ENCODE data around the gene KLHDC7A.

Gene KLHDC7A

DNA sequence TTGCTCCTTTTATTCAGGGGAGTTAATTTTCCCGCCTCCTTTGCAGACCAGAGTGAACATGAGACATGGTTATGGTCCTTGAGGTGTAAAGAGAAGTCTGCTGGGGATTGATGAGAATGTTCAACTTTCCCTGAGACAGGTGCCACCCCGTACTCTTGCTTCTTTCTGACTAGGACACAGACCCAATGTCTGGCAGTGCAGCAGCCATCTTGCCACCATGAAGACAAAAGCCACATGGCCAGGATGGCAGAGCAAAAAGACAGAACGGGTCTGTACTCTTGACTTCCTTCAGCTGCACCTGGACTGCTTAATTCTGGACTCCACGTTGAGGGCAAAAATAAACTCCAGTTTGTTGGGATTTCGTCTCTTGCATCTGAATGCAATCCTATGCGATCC lies 54.1 kb downstream of the KLHDC7A start:
- Mint-ChIP-seq H3K36me3 (ENCODE audit: low read depth) (no peaks in the 10 kb centered on the region), H3K27ac (no peak overlapping the region), H3K27me3 (peaks cover 13% of the 10 kb centered on the region), H3K9me3 (no peaks in the 10 kb centered on the region), H3K4me3 (no peak overlapping the region), H3K4me1 (ENCODE audit: low read depth) (no peaks in the 10 kb centered on the region)

Measured in stimulated activated naive CD8-positive, alpha-beta T cell treated with anti-CD3 and anti-CD28 coated beads, Interleukin-15, Interleukin-2, amounts not matched to agents 100 ng/mL and 50 ng/mL, for 24 hours (primary cell).